Measurements from ENCODE around the gene NPTXR.
"Not testable (repeated sequence)": the region's sequence is repeated elsewhere in the genome, so short reads cannot be mapped to it uniquely, and the experiment has no call there.

Gene NPTXR

DNA sequence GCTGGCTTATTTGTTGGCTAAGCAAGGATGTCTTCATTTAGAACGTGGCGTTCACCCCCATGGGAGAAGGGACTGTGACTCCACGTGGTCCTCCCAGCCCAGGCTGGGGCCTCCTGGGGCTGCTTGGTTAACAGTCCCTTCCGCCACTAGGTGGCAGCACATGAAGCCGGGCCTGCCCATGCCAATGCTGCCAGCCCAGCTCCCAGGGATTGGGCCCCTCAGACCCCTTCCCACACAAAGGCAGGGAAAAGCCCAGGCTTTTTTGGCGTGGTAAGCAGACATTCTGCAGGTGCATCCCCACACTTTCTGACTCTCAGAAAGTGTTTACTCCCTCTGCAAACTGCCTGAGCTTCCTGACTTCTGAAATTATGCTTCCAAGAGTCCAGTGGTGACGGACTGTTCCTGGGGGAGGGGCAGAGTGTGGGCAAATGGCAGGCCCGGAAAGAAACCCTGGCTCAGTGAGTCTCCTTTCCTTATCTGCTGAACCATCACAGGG, 25.1 kb upstream of the NPTXR start:
- DNase-seq (ENCODE audit: low spot score) = peak; percentile 82

DNA sequence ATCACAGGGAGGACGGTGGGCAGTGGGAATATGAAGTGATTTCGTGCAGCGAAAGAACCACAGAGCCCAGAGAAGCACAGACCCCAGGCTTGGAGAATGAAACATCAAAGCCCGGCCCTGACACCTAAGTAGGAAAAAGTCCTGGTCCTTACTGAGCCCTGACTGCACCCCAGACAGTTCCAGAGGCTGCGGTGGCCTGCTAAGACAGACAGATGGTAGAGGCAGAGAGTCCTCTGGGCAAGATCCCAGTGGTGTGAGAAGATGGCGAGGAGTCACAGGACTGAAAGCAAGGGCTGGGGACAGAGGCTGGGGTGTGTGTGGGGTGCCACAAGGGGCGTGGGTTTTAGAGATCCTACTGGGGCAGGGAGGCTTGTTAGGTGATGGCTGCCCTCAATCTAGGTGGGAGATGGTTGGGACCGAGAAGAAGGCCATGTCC, 24.5 kb upstream of the NPTXR start:
- DNase-seq (ENCODE audit: low spot score) = no peak

DNA sequence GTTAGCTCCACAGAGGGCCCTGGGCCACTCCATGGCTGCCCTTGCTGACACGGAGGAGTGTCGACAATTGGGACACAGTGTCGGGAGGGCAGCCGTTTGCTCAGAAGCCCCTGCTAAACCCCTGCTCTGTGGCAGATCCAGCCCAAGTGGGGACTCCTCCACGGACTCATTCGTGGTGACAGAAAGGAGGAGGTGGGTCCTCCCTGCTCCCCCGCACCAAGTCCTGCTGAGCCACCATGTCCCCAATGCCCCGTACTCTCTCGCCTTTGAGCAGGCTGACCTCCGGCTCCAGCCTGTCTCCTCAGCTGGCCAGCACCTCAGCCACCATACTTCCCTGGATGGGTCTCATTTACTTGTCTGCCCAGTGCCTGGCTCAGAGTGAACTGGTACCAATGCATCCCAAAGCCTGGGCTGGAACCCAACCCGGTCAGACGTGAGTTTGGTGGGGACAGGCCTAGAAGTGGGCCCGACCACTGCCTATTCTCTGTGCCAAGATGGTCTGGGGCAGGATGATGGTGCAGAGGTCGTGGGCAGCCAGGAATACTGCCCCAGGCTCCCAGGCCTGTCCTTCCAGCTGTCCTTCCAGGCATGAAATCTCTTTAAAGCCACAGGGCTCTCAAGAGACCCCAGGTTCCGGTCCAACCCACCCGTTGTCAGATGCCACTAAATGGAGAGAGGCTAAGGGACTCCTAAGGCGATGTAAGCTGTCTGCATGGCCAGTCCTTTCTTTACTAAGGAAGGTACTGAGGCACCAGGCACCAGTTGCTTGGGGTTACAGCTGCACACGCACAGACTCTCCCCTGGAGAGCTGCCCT, 23.9 kb upstream of the NPTXR start:
- no peak for DNase-seq (ENCODE audit: low spot score)

DNA sequence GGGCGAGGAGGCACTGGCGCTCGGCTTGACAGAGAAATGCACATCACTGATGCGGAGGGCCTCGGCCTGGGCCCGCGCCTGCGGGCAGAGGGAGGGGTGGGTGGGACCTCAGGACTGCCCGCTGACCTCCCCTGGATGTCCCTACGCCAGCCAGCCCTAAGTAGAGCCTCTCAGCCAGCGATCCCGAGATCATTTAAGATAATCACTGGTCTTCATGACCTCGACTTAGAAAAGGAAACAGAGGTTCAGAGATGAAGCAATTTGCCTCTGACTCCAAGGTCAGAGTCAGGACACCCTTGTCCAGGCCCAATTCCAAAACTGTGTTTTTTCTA, 23.3 kb upstream of the NPTXR start:
- no peak for DNase-seq (ENCODE audit: low spot score)

DNA sequence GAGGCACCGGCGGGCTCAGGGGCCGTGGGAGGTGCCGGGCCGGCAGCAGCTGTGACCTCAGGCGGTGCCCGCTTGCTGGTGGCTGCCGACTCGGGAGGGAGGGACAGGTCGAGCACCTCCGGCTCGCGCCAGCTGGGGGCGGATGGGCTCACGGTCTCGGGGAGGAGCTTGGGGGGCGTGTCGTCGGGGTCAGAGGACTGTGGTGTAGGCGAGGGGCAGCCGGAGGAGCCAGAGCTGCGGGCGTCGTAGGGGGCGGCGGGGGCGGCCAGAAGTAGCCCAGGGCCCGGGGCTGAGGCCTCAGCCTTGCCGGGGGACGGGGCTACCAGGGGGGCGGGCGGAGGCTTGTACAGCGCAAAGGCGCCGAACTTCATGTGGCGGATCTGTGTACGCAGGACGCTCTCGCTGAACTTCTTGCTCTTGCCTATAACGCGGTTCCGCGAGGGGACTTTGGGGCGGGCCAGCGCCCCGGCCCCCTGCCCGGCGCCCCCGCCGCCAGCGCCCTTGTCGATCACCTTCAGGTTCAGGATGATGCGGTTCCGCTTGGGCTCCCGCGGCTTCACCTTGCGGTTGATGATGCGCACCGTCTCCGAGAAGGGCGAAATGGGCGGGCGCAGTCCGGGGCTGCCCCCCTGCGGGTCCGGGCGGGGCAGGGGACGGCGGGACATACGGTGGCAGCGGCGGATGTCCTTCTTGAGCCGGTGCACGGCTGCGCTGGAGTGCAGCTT, 22.7 kb upstream of the NPTXR start:
- DNase-seq (ENCODE audit: low spot score) = no peak

DNA sequence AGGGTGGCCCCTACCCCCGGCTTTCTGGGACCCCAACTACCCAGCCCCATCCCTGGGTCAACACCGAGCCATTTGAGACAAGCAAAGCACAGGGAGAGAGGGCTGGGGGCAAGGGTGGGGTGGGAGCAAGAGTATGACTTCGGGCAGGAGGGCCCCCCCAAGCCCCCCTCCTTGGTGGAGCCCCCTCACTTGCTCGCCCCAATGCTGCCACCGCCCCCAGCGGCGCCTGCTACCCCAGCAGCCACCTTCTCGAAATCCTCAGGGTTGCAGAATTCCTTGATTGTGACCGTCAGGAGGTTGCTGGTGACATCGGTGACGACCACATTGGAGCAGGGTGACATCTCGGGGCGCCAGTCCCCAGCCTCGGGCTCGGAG, 22.2 kb upstream of the NPTXR start:
- DNase-seq (ENCODE audit: low spot score) = no peak

DNA sequence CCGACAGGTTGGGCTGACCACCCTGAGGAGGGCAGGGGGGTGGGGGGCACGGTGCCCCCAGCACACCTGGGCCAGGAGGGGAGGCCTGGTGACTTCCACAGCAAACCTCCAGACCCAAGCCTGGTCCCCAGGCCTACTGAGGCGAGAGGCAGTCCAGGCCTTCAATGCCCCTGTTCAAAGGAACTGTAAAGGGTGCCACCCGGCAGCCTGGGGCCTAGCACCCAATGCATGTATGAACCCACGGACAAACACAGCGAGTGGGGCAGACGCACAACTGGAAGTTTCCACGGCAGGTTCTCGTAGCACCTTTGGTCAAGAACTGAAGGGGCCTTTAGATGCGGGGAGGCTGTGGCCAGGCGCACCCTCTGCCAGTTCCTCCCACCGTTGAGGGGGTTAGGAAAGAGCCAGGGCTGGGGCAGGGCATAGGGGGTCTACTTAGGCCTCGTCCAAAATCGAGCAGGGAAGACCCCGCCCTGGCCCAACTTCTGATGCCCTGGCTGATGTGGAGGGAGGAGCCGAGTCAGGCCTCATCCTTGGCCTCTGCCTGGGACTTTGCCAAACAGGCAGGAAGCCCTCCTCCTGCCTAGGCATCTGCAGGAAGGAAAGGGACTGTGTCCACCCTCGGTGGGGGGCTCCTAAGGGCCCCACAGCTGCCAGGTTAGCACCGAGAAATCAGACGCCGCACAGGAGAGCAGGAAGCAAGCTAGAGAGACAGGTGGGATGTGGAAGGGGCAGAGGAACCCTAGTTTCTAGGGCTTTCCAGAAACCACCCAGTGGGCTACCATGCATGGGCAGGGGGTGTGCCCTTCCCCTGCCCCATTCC, 21.6 kb upstream of the NPTXR start:
- DNase-seq (ENCODE audit: low spot score) = no peak

DNA sequence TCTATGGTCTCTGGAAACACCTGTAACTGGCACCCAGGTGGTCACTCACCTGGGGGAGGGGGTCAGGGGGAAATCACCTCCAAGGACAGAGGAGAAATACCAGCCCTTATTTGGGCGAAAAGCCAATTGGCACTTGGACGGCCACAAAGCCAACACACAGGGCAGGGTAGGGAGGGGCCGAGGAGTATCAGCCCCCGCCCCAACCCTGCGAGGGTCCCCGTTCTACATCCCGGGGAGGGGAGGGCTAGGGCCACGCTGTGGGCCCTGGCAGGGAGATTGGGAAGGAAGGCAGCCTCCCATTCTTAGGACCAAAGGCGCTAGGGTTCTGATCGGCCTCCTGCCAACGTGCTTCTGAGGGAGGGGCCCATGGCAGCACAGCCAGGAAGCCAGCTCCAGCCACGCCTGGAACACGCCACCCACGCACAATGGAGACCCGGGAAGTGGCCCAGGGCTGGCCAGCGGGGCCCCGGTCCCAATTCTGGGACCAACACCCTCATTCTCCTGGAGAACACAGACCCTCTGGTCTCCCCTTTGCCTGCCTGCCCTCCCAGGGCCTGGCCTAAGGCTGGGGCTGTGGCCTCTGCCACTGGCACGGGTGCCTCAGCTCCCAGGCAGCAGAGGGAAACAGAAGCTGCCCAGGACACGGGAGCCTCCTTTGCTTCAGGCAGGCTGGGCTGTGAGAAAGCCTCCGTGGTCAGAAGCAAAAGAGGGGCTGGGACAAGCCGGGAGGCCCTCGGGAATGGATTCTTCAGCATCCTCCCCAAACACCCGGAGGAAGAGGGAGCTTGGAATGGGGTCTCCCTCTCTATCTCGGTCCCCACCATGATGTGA, 20.7 kb upstream of the NPTXR start:
- DNase-seq (ENCODE audit: low spot score) = no peak

DNA sequence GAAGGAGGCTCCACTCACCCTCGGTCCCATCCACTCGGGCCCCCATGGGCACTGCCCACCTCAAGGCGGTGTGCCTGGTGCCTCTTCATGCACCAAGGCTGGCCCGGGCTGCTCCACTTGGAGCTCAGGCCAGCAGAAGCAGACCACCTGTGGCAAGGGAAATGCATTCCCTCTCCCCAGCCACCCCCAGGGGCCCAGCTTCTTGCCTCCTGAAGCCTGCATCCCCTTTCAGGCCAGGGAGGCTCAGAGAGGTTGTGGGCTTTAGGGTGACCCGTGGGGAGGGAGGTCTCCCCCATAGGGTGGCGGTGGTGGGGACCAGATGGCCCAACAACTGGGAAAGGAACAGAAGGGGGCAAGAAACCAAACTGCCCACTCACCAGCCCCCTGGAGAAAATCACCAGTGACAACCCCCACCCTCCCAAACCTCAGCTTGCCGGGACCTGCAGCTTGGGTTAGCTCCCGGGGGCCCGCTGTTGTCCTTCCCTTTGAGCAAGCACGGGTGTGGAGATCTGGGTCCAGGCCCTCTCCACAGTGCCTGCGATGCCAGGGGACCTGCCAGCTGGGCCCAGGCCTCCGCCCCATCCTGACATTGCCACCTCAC, 19.8 kb upstream of the NPTXR start:
- no peak for DNase-seq (ENCODE audit: low spot score)

DNA sequence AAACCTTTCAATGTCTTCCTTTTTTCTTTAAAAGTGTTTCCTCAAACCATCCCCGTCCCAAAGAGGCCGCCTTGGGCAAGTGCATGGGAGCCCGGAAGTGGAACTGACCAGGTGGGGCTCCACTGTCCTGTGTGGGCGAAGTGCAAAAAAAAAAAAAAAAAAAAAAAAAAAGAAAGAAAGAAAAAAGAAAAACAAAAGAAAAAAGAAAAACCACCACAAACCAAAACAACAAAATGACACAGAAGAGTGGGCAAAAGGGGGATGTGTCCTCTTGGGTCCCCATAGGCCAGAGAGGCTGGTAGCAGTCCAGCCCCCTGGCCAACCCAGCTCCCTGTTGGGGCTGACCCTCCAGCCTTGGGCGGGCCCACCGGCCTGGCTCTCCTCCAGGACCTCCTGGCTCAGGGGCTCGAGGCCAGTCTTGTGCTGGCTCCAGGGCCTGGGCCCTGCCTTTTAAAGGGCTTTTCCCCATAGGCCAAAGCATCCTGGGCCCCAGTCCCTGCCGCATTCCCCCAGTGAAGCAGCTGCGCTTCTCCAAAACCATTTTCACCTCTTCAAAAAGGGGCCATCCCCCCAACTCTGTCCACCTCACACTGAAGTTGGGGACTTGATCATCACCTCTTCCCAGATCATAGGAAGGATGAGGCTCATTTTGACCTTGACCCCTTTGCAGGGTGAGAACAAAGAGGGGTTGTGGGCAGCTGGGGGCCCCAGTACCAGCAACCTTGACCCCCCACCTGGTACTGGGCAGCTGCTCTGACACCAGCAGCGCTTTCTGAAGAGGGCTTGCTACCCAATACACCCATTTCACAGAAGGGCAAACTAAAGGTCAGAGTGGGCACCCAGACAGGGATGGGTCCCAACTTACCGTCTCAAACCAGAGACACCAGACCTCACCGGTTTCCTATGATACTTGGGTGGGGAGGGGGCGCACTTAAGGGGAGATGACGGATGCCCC, 18.8 kb upstream of the NPTXR start:
- peak; percentile 44 for DNase-seq (ENCODE audit: low spot score)

DNA sequence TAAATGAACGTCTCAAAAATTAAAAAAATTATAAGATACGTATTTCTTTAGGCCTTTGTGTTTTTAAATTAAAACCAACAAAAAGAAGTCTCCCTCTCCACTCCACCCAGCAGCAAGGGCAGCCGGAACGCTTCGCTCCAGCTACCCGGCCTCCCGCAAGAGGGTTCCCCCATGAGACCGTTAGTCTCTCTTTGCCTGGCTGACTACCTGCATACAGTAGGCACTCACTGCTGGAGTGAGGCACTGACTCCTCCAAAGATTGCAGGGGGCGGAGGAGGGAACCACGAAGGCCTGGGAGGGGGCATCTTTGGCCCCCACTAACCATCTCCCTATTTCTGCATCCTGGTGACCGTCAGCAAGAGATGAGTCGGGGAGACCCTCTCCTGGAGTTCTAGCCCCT, 18.1 kb upstream of the NPTXR start:
- DNase-seq (ENCODE audit: low spot score) = no peak

DNA sequence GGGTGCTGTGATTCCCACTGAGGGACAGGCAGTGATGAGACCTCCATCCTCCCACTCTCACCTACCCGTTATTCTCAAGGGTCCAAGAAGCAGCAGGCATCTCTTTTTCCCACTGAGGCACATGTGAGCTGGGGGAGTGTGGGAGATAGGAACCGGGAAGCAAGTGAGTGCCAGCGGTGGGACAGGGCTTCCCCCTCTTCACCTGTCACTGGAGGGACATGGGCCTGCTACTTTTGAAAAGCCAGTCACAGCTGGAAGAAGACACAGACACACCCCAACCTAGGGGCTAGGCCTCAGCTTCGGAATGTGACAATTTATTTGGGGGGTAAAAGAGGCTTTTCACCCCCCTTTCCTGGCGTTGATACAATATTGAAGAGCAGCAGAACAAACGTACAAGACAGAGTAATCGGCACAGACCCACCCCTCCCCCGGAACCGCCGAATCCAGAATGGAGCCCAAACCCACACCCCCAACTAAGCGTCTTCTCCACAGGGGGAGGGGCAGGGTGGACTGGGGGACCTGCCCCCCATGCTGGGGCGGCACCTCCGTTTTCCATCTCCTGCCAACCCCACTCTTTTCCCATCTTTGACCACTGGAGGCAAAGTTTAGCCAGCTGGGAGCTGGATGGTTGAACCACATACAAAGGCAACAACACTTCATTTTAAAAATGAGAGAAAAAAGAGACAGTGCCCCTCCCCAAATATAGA, 17.5 kb upstream of the NPTXR start:
- no peak for DNase-seq (ENCODE audit: low spot score)

DNA sequence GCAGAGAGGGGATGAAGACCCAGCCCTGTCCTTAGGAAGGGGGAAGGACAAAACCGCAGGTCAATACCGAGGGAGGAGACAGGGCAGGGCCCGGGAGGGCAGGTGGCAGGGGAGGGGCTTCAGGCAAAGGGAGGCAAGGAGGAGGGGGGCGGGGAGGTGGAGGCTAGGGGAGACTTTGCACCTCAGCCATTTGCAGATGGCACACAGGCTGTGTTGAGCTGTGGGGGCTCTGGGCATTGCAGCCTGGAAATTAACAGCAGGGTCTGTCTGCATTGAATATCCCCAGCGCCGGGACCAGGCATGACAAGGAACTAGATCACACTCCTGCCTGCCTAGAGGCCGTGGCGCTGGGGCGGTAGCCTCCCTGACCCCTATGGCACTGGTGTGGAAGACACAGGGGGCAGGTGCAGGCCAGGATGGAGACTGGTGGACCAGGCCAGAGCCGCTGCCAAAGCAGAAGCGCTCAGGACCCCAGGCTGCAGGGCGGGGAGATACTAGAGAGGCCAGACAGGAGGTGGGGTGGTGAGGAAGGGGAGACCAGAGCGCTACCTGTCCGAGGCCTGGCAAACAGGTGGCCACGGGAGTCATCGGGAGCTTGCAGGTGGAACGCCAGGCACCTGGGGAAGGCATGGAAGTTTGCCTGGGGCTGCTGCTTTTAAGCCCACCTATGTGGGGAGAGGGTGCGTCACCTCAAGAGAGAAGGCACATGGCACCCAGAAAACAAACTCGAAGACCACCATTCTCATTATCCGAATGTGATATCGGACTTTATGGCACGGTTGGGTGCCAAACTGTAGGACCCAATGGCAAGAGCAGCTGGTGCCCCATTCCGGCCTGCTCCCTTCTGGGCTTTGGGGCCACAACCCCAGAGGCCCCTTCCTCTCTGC, 16.7 kb upstream of the NPTXR start:
- DNase-seq (ENCODE audit: low spot score) = no peak

DNA sequence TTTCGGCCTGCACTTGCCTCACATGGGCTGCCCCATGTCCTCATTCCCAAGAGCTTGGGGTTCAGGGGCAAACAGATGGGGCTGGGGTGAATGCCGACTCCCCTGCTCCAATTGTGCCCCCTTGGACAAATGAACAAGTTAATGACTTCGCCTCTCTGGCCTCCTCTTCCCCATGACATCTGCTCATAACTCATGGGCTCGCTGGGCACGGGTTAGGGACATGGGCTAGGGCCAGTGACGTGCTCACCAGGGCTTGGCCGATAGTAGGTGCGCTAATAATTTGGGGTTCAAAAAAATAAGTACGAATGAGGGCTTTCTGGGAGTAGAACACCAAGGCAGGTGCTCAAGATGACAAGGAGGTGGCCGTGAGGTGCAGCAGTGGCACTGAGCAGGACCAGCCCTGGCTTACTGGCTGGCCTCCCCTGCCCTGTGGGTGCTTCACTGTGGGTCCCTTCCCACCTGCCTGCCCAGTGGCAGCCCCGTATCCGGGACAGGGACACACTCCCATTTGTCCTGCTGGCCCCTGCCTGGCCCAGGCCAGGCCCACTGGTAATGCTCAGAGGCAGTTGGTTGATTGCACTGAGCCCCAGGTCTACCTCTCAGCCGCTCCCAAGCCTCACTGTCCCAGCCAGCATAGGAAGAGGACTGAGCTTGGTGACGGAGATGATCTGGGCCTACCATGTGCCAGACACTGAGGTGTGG, 15.9 kb upstream of the NPTXR start:
- DNase-seq (ENCODE audit: low spot score) = no peak

DNA sequence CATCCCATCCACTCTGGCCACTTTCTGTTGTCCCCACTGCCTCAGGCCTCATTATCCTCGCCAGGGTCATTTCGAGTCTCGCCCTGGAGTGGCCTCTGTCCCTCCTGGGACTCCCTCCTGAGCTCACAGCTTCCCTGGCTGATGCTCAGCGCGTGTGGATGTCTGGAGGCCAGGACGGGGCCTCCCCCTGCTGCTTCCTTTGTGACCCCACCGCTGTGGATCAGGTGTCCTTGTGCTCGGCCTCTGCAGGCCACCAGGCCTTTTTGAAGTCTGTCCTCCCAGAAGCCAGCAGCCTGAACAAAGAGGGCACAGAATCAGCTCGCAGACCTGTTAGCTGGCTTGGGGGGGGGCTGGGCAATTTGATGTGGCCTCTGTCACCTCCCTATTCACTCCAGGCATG, 14.7 kb upstream of the NPTXR start:
- DNase-seq (ENCODE audit: low spot score) = no peak

DNA sequence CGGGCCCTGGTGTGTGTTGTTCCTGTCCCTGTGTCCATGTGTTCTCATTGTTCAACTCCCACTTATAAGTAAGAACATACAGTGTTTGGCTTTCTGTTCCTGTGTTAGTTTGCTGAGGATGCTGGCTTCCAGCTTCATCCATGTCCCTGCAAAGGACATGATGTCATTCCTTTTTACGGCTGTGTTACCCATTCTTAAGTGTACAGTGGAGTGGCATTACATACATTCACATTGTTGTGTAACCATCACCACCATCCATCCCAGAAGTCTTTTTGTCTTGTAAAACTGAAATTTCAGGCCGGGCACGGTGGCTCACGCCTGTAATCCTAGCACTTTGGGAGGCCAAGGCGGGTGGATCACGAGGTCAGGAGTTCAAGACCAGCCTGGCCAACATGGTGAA, 10.6 kb upstream of the NPTXR start:
- DNase-seq (ENCODE audit: low spot score) = not testable (repeated sequence)

DNA sequence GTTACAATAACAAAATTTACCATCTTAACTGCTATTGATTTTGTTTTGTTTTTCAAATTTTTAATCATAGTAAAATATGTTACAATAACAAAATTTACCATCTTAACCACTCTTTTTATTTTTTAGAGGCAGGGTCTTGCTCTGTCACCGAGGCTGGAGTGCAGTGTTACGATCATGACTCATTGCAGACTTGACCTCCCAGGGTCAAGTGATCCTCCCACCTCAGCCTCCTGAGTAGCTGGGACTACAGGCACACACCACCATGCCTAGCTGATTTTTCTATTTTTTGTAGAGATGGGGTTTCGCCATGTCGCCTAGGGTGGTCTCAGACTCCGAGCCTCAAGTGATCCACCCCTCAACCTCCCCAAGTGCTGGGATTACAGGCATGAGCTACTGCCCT, 10.1 kb upstream of the NPTXR start:
- not testable (repeated sequence) for DNase-seq (ENCODE audit: low spot score)

DNA sequence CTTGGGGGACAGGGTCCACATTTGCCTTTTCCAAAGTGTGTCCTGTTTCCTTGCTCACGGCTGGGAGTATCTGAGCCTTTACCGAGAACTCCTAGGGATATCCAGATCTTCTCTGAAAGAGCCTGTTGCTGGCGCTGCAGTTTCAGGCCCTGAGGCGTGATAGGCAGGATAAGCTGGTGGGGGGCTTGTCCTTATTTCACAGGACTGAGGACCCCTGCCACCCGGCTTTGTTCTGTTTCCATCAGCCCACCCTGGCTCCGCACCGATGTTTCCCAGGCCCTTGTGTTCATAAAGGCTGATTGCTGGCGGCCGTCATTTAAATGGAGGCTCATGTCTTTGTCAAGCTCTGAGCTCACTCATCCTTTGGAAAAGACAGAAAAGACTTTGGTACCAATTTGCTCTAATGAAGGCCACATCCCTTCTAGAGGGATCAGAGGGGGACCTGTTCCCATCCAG, 9.4 kb upstream of the NPTXR start:
- DNase-seq (ENCODE audit: low spot score) = no peak
